Measurements from ENCODE around the gene LGALS7B. TPM values are rescaled to one million over a fixed set of nuclear protein-coding genes. Genes with fewer than 3 reads are reported as not detected.
"Not testable (repeated sequence)": the region's sequence is repeated elsewhere in the genome, so short reads cannot be mapped to it uniquely, and the experiment has no call there.

The LGALS7B gene
- polyA plus RNA-seq, 1 donor from 2014 or later = not detected

GRCh38 chr19:38805180-38805579, 16.2 kb downstream of the LGALS7B start:
- TF ChIP-seq MXI1 (conservative IDR thresholded peaks at IDR 0.05; ENCODE audit: poor library complexity, severe bottlenecking) (no peak), POLR2AphosphoS5 (IDR thresholded peaks at IDR 0.05) (no peak), SMC3 (conservative IDR thresholded peaks at IDR 0.05; ENCODE audit: poor library complexity) (no peak), RAD21 (conservative IDR thresholded peaks at IDR 0.05) (no peak), EP300 (conservative IDR thresholded peaks at IDR 0.05; ENCODE audit: poor library complexity, severe bottlenecking) (no peak), REST (IDR thresholded peaks at IDR 0.05; ENCODE audit: borderline replicate concordance) (no peak), TAF1 (IDR thresholded peaks at IDR 0.05; ENCODE audit: low read depth) (no peak), EZH2 (IDR thresholded peaks at IDR 0.05; ENCODE audit: borderline replicate concordance, insufficient read depth, low read length, poor library complexity, severe bottlenecking) (no peak)
- TF ChIP-seq, protein P1, sequence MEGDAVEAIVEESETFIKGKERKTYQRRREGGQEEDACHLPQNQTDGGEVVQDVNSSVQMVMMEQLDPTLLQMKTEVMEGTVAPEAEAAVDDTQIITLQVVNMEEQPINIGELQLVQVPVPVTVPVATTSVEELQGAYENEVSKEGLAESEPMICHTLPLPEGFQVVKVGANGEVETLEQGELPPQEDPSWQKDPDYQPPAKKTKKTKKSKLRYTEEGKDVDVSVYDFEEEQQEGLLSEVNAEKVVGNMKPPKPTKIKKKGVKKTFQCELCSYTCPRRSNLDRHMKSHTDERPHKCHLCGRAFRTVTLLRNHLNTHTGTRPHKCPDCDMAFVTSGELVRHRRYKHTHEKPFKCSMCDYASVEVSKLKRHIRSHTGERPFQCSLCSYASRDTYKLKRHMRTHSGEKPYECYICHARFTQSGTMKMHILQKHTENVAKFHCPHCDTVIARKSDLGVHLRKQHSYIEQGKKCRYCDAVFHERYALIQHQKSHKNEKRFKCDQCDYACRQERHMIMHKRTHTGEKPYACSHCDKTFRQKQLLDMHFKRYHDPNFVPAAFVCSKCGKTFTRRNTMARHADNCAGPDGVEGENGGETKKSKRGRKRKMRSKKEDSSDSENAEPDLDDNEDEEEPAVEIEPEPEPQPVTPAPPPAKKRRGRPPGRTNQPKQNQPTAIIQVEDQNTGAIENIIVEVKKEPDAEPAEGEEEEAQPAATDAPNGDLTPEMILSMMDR (IDR thresholded peaks at IDR 0.05; ENCODE audit: poor library complexity, severe bottlenecking) = no peak
- no peaks in the 10 kb centered on the region for H3K9me3 ChIP-seq (ENCODE audit: low read length)
- no peaks in the 10 kb centered on the region for H3K9me2 ChIP-seq (ENCODE audit: insufficient read depth, low read length)
- H3K4me3 ChIP-seq (ENCODE audit: low read length) = no peak overlapping the region
- no peaks in the 10 kb centered on the region for H4K20me1 ChIP-seq (ENCODE audit: insufficient read depth)
- H3K4me2 ChIP-seq (ENCODE audit: low read length) = no peak overlapping the region
- H3K27me3 ChIP-seq (ENCODE audit: insufficient read depth, low read depth, low read length) = no peaks in the 10 kb centered on the region
- H3K79me2 ChIP-seq (replicated peaks; ENCODE audit: insufficient read depth, low read length) = no peaks in the 10 kb centered on the region
- H3K36me3 ChIP-seq (ENCODE audit: insufficient read depth, low read length) = no peaks in the 10 kb centered on the region
- H3K9ac ChIP-seq (ENCODE audit: low read length) = no peak overlapping the region
- H3F3A ChIP-seq (ENCODE audit: insufficient read depth, low read length, poor library complexity, severe bottlenecking) = no peaks in the 10 kb centered on the region
- H2AFZ ChIP-seq (ENCODE audit: low read depth, low read length) = no peak overlapping the region
- no peak overlapping the region for H3K27ac ChIP-seq (ENCODE audit: low read length)

- no peaks in the 10 kb centered on the region for H3K9me2 ChIP-seq (ENCODE audit: insufficient read depth, low read length)
- no peaks in the 10 kb centered on the region for H3K36me3 ChIP-seq (ENCODE audit: insufficient read depth, low read length)
- no peaks in the 10 kb centered on the region for H3K9me3 ChIP-seq (ENCODE audit: low read length)
- no peaks in the 10 kb centered on the region for H4K20me1 ChIP-seq (ENCODE audit: insufficient read depth)
- H3K4me3 ChIP-seq (ENCODE audit: low read length) = no peak overlapping the region
- H3F3A ChIP-seq (ENCODE audit: insufficient read depth, low read length, poor library complexity, severe bottlenecking) = no peaks in the 10 kb centered on the region
- no peak overlapping the region for H3K27ac ChIP-seq (ENCODE audit: low read length)
- H3K9ac ChIP-seq (ENCODE audit: low read length) = no peak overlapping the region
- TF ChIP-seq SMC3 (conservative IDR thresholded peaks at IDR 0.05; ENCODE audit: poor library complexity) (no peak), REST (IDR thresholded peaks at IDR 0.05; ENCODE audit: borderline replicate concordance) (no peak), TAF1 (IDR thresholded peaks at IDR 0.05; ENCODE audit: low read depth) (no peak), EZH2 (IDR thresholded peaks at IDR 0.05; ENCODE audit: borderline replicate concordance, insufficient read depth, low read length, poor library complexity, severe bottlenecking) (no peak), RAD21 (conservative IDR thresholded peaks at IDR 0.05) (no peak), MXI1 (conservative IDR thresholded peaks at IDR 0.05; ENCODE audit: poor library complexity, severe bottlenecking) (no peak), POLR2AphosphoS5 (IDR thresholded peaks at IDR 0.05) (no peak), EP300 (conservative IDR thresholded peaks at IDR 0.05; ENCODE audit: poor library complexity, severe bottlenecking) (no peak)
- TF ChIP-seq, protein P1 (IDR thresholded peaks at IDR 0.05; ENCODE audit: poor library complexity, severe bottlenecking) = no peak
- no peak overlapping the region for H3K4me2 ChIP-seq (ENCODE audit: low read length)
- H2AFZ ChIP-seq (ENCODE audit: low read depth, low read length) = no peak overlapping the region
- no peaks in the 10 kb centered on the region for H3K79me2 ChIP-seq (replicated peaks; ENCODE audit: insufficient read depth, low read length)
- H3K27me3 ChIP-seq (ENCODE audit: insufficient read depth, low read depth, low read length) = no peaks in the 10 kb centered on the region
Observed at GRCh38 chr19:38806371-38806770, 17.4 kb downstream of the LGALS7B start.

GRCh38 chr19:38807374-38808098, 18.5 kb downstream of the LGALS7B start:
- H3K4me3 ChIP-seq (ENCODE audit: low read length); H3K36me3 ChIP-seq (ENCODE audit: insufficient read depth, low read length); H3K9me2 ChIP-seq (ENCODE audit: insufficient read depth, low read length); H3K27ac ChIP-seq (ENCODE audit: low read length); H3F3A ChIP-seq (ENCODE audit: insufficient read depth, low read length, poor library complexity, severe bottlenecking); H3K9me3 ChIP-seq (ENCODE audit: low read length); H3K27me3 ChIP-seq (ENCODE audit: insufficient read depth, low read depth, low read length); H3K79me2 ChIP-seq (replicated peaks; ENCODE audit: insufficient read depth, low read length); H2AFZ ChIP-seq (ENCODE audit: low read depth, low read length); H3K9ac ChIP-seq (ENCODE audit: low read length); H3K4me2 ChIP-seq (ENCODE audit: low read length); H4K20me1 ChIP-seq (ENCODE audit: insufficient read depth): not testable (repeated sequence)
